ENCODE measurements around the gene ASPDH. TPM values are rescaled to one million over a fixed set of nuclear protein-coding genes. Genes with fewer than 3 reads are reported as not detected.

ASPDH gene
- total RNA-seq, 1 donor from 2014 or later: not detected

GRCh38 chr19:50480281-50481111 lies 33.2 kb downstream of the ASPDH start:
- Mint-ChIP-seq H3K4me1 (ENCODE audit: low read depth, unreplicated experiment) (peaks cover 3% of the 10 kb centered on the region), H3K4me3 (ENCODE audit: unreplicated experiment) (no peak overlapping the region), H3K27me3 (ENCODE audit: unreplicated experiment) (peaks cover 9% of the 10 kb centered on the region), H3K36me3 (ENCODE audit: unreplicated experiment) (peaks cover 8% of the 10 kb centered on the region), H3K27ac (ENCODE audit: unreplicated experiment) (no peak overlapping the region), H3K9me3 (ENCODE audit: unreplicated experiment) (peaks cover 8% of the 10 kb centered on the region)
- no peak for TF ChIP-seq CTCF (IDR thresholded peaks at IDR 0.05; ENCODE audit: partially characterized antibody, unreplicated experiment)
- peak; percentile 10 for DNase-seq

DNA sequence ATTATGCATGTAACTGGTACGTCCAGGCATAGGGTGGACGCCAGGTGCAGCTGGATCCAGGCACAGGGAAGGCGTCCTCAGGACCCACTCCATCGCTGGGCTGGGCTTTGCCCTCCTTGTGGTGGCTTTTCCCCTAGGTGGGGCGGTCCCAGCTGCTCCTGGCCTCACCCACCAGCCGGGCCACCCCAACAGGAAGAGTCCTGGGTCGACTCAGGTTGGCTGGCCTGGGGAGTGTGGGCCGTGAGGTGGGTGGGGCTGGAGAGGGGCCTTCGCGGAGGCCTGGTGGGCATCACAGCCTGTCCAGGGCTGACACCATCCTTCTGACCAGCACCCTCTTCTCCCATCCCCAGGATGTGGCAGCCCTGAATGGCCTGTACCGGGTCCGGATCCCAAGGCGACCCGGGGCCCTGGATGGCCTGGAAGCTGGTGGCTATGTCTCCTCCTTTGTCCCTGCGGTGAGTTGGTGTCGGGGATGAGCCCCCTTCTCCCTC lies 33.9 kb downstream of the ASPDH start:
- H3K36me3 Mint-ChIP-seq (ENCODE audit: unreplicated experiment): peaks cover 8% of the 10 kb centered on the region
- DNase-seq: peak; percentile 8

GRCh38 chr19:50478901-50479715 lies 34.6 kb downstream of the ASPDH start:
- Mint-ChIP-seq H3K27me3 (ENCODE audit: unreplicated experiment) (peaks cover 14% of the 10 kb centered on the region), H3K4me3 (ENCODE audit: unreplicated experiment) (no peak overlapping the region), H3K36me3 (ENCODE audit: unreplicated experiment) (peaks cover 8% of the 10 kb centered on the region), H3K9me3 (ENCODE audit: unreplicated experiment) (peaks cover 13% of the 10 kb centered on the region), H3K27ac (ENCODE audit: unreplicated experiment) (no peak overlapping the region), H3K4me1 (ENCODE audit: low read depth, unreplicated experiment) (peaks cover 3% of the 10 kb centered on the region)
- peak; percentile 43 for TF ChIP-seq CTCF (IDR thresholded peaks at IDR 0.05; ENCODE audit: partially characterized antibody, unreplicated experiment)
- peak; percentile 67 for DNase-seq

More for the DNA sequence above, 33.9 kb downstream of the ASPDH start:
- Mint-ChIP-seq H3K4me1 (ENCODE audit: low read depth, unreplicated experiment) (peaks cover 3% of the 10 kb centered on the region), H3K27me3 (ENCODE audit: unreplicated experiment) (peaks cover 14% of the 10 kb centered on the region), H3K9me3 (ENCODE audit: unreplicated experiment) (peaks cover 13% of the 10 kb centered on the region), H3K4me3 (ENCODE audit: unreplicated experiment) (no peak overlapping the region), H3K27ac (ENCODE audit: unreplicated experiment) (no peak overlapping the region)
- no peak for TF ChIP-seq CTCF (IDR thresholded peaks at IDR 0.05; ENCODE audit: partially characterized antibody, unreplicated experiment)

GRCh38 chr19:50477751-50478515 lies 35.8 kb downstream of the ASPDH start:
- Mint-ChIP-seq H3K4me3 (ENCODE audit: unreplicated experiment) (peak overlapping the region; percentile 95), H3K36me3 (ENCODE audit: unreplicated experiment) (peaks cover 8% of the 10 kb centered on the region), H3K27ac (ENCODE audit: unreplicated experiment) (peak overlapping the region; percentile 6), H3K4me1 (ENCODE audit: low read depth, unreplicated experiment) (peaks cover 3% of the 10 kb centered on the region), H3K27me3 (ENCODE audit: unreplicated experiment) (peaks cover 14% of the 10 kb centered on the region), H3K9me3 (ENCODE audit: unreplicated experiment) (peaks cover 13% of the 10 kb centered on the region)
- TF ChIP-seq CTCF (IDR thresholded peaks at IDR 0.05; ENCODE audit: partially characterized antibody, unreplicated experiment): no peak
- DNase-seq: no peak
